GM18873 (cell line): ENCODE measurements around the gene ANGPTL4.

Source experiments
- ATAC-seq: cut with Tn5 transposase; IDR thresholded peaks from one replicate; pipeline ENCODE4 v1.9.1; 2021; ENCODE audit warnings: mild to moderate bottlenecking, moderate library complexity, moderate number of reproducible peaks; ENCODE audit not compliant: unreplicated experiment, low FRiP score

The ANGPTL4 gene

DNA sequence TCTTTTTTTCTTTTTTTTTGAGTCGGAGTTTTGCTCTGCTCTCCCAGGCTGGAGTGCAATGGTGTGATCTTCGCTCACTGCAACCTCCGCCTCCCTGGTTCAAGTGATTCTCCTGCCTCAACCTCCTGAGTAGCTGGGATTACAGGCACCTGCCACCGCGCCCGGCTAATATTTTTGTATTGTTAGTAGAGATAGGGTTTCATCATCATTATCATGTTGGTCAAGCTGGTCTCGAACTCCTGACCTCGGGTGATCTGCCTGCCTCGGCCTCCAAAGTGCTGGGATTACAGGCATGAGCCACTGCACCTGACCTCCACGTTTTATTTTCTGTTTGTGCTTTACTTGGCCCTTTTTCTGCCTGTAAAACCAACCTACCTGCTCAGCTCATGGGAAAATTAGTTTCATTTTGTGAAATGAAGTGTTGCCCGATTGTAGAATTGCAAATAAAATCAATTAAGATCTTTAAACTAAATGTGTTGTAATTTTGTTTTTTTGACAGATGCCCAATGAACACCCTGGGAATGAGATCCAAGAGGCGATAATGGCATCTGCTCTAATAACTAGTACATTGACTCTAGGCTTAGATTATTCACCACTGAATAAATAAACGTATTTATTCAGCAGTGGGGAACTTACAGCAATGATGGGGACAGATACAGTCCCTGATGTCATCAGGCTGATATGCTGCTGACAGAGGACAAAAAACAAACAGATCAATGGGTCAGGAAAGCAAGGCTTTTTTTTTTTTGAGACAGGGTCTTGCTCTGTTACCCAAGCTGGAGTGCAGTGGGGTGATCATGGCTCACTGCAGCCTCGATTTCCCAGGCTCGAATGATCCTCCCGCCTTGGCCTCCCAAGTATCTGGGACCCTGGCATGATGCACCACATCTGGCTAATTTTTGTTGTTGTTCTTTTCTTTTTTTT, 24.0 kb downstream of the ANGPTL4 start:
- no peak for ATAC-seq

DNA sequence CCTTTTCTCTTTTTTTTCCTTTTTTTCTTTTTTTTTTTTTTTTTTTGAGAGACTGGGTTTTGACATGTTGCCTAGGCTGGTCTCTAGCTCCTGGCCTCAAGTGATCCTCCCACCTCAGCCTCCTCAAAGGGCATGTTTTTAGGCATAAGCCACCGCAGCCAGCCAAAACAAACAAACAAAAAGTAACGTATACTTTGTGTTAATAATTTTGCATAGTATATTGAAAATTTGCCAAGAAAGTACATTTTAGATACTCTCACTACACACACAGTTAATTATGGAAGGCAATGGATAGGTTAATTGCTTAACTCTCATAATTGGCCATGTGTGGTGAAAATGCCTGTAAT, 24.6 kb downstream of the ANGPTL4 start:
- ATAC-seq: no peak

DNA sequence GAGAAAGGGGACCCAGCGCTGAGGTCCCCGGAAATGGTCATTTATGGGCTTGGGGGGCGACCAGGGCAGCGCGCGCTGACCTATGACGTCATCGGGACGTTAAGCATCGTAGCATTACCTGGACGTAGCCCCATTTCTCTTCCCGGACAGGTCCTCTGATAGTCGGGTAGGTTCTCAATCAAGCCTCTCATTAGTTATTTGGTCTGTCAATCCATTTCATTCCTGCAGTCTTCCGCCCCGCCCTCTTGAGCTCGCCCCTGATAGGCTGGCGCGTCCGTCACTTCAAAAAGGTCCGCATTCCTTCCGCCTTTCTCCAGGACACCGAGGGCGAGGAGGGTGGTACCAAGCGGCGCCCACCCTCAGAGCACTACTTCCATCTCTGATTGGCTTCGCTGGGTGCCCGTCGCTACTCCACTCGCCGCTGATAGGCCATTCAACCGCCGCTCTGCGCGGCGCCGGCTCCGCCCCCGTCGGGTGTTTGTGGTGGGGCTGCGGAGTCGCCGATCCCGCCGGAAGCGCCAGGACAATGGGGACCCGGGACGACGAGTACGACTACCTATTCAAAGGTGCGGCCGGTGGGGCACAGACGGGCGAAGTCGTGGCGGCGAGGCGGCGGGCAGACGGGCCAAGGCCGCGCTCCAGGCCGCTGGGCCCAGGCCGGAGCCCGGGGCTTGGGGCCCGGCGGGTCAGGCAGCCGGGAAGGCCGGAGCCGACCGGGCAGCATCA, 26.1 kb downstream of the ANGPTL4 start, which contains the start of gene RAB11B:
Gene RAB11B (plus strand): TSS at position 470 of the 726 bp plus-strand sequence. CDS start 57 bp downstream, at position 527.
- ATAC-seq: peak; percentile 89

DNA sequence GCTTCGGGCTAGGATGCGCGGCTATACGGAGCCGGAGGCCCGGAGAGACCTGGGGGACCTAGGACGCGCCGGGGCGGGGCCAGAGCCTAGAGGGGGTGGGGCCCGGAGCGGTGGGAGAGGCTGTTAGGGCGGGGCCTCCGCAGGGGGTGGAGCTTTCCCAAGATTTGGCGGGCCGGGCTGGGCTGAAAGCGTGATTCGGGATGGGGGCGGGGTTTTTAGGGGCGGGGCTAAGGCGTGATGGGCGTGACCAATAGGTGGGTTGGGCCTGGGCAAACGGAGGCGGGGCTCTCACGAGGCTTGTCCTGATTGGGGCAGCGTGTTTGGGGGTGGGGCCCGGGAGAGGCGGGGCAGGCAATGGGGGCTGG, 26.6 kb downstream of the ANGPTL4 start:
- peak; percentile 20 for ATAC-seq

DNA sequence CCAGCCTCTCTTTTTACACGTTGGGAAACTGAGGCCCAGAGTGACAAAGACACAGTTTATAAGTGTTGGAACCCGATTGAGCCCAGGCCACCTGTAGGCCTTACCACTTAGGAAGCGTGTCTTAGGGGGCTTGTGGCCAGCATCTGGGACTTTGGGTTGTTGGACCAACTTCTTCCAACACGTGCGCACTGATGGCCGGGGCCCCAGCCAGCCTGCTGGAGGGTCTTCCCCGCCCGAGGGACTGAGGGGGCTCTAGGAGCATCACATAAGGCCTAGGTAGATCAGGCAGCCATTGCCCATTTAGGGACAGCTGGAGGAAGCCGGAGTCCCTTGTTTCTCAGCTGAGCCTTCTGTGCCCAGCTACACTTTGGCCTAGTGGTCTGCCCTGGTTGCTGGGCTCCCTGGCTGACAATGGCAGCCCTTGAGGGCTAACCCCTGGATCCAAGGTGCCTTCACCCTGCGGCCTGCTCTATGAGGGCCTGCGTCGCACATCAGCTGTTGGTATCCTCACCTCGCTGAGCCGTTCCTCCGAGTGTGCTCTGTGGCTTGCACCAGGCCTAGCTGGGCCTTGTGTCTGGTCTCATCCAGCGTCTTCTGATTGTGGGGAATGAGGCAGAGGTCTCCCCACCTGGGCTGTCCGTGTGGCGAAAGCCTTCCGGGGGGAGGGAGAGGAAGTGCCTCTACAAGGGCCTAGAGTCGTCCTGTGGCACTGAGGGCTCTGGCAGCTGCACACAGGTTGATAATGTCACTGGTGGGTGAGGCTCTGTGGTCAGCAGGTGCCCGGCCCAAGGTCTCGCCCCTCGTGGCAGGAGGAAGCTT, 27.5 kb downstream of the ANGPTL4 start:
- no peak for ATAC-seq

DNA sequence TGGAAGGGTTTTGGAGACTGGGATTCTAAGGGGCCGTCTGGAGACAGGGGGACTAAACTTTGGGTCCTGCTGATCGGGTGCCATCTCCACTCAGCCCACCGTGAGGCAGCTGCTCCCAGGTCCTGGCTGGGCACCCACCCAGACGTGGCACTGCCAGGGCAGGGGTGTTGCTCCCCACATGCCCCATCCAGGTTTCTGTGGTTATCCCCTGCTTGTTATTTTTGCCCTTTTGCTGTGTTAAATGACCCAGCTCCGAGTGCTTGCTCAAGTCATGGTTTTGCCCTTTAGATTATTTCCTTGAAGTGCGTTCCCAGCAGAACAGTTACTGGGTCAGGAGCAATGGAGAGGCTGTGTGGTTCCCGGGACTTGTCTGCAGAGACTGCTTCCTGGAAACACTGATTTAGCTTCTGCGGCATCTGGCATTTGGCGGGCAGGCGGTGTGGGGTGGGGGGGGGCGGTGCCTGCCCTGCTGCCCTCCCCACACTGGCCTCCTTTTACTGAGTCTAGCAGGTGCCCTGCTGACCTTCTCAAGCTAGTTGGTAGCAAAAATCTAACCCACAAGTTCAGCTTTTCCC, 28.1 kb downstream of the ANGPTL4 start:
- no peak for ATAC-seq

DNA sequence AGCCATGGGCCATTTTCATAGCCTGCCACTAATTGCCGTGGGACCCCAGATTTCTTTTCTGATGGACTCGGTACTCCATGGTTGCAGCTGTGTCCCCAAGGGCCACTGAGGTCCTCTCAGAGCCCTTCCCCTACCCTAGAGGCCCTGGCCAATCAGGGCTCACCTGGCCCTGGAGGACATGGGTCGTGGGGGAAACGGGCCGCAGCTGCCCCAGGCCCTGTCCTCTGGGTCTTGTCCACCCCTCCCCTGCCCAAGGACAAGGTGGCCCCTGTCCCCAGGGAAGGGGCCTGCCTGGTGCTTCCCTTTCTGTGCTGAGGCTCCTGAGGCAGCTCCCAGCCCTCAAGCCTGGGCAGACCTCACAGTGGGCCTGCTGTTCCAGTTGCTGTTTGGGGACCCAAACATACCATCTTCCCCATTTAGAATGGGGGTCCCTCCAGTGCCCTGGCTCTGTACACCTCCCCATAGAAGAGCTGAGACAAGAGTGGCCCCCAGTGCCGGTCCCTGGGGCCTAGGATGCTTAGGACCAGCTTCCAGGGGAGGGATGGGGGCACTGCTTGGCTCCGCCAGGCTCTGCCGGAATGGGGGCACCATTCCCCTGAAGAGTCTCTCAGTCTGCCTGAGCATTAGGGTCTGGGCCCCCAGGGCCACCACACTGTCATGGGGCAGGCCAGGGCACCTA, 29.4 kb downstream of the ANGPTL4 start:
- no peak for ATAC-seq

DNA sequence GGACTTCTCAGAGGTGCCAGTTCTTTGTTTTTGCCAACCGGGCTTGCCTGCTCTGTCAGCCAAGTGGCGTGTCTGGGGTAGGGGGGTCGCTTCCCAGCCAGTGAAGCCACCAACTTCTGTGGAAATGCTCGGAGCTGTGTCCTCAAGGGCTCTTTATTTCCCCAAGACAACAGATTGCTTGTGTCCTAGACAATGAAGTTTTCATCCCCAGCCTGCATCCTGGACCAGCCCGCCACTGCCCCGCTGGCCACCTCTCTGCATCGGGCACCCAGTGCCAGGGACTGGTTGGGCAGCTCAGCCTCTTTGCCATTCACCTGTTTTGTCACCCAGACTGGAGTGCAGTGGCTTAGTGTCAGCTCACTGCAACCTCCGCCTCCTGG, 29.9 kb downstream of the ANGPTL4 start:
- no peak for ATAC-seq

DNA sequence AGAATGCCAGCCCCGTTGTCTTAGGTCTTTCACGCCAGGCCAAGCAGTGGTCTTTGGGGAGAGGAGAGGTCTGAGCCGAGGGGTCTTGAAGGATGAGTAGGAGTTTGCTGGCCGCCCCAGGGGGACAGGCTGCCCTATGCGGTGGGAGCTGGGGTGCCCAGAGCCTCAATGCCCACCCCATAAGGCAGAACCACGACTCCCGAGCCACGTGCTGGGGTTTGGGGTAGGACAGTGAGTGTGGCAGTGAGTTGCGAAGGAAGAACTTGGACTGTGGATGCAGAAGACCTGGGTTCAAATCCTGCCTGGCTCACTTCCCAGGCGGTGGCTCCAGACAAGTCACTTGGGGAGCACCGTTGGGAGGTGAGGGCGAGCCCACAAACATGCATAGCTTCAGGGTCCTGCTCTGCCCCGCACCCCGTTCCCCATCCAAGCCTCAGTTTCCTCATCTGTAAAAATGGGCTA, 31.7 kb downstream of the ANGPTL4 start:
- no peak for ATAC-seq

DNA sequence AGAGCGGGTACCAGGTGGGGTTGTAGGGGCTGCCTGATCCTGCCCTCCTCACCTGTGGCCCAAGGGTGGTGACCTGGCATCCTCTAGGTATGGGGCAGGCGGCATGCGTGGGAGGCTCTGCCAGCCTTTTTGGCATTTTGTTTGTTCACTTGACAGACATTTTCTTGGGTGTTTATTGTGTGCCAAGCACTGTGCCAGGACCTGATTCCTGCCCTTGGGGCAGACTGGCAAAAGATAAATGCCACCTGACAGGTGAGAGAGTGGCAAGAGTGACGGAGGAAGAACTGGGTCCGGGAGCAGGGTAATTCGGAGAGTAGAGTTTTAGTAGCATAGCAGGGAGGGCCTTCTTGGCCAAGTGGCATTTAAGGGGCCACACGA, 32.2 kb downstream of the ANGPTL4 start:
- ATAC-seq: no peak

DNA sequence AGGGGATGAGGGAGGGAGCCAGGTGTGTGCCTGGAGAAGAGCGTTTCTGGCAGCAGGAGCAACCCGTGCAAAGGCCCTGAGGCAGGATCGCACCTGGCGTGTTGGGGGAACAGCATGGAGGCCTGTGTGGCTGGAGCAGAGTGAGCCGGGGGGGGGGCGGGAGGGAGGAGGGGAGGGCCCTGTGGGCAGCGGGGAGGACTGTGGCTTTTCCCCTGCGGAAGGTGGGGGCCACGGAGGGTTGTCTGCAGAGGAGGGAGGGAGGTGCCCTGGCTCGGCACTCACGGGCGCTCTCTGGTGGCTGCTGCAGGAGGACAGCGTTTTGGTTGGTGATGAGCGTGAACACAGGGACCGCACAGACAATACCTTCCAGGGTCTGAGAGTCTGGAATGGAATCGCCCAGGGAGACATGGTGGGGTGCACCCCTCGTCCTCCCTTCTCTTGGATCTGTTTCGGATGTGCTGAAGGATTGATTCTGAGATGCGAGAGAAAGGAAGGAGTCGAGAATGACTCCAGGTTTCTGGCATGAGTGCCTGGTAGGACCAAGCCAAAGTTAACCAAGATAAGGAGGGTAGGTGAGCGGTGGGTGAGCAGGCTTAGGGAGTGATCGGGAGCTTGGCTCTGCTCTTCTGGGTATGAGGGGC, 32.7 kb downstream of the ANGPTL4 start:
- no peak for ATAC-seq

DNA sequence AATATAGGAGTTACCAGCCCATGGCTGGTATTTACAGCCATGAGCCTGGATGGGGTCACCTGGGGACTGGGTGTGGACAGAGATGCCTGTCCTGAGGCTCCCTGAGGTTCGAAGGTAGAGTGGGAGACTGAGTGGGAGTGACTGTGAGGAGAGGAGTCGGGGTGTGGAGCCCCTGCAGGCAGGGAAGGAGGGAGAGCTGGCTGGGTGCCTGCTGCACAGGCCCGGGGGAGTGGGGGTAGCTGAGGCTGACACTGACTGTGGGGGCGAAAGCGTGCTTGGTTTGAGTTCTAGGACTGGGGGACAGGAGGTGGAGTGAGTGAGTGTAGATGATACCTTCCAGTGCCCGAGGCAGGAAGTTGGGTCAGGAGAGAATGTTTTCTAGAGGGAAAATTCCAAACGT, 33.3 kb downstream of the ANGPTL4 start:
- no peak for ATAC-seq

DNA sequence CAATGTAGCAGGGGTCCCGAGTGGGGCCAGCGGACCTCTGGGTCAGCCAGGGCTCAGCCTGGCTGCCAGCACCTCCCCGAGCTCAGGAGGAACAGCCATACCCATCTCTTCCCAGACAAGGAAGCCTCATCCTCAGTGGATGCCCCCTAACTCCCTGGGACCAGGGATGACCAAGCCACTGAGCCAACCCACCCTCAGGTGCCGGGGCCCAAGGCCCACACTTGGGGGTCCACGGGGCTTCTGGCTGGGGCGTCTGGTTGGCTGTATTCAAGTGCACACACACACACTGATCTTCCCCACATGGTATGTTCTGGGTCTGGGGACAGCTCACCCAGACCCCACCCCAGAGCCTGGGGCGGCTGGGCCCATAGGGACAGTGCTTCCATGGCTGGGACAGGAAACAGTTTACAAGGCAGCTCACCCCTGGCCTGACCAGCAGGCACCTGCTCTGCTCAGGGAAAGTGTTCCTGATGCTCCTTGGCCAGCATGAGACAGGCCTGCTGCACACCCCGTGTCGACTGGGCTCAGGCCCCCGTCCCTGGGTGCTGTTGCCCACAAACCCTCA, 33.9 kb downstream of the ANGPTL4 start:
- ATAC-seq: no peak

DNA sequence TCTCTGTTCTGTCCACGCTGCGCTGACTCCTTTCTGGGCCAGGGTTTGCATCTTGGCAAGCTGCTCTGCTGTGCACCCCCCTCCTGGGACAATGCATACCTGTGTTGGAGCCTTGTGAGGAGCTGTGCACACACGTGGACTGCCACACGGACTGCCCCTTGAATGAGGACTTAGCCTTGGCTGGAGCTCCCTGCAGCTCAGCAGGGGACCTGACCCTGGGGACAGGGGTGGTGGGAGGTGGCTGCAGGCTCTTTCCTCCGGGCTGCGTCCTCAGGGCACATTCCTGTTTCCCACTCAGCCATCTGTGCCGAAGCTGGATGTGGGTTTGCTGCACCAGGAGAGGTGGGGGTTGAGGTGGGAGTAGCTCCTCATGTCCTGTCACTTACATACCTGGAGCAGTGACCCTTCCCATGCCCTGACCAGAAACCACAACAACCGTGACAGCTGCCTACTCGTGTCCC, 34.4 kb downstream of the ANGPTL4 start:
- ATAC-seq: no peak

DNA sequence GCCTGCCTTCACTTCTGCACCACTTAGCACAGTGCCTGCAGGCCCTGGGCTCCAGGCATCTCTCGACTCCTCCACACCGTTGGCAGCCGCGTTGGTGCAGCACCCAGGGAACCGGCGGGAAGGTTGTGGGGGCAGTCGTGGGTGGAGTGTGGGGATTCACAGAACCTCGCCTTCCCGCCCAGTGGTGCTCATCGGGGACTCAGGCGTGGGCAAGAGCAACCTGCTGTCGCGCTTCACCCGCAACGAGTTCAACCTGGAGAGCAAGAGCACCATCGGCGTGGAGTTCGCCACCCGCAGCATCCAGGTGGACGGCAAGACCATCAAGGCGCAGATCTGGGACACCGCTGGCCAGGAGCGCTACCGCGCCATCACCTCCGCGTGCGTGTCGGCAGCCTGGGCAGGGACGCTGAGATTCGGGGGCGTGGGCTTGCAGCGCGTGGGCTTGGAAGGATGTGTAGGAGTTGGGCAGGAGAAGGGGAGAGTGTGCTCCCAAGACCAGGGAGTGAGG, 35.8 kb downstream of the ANGPTL4 start:
- no peak for ATAC-seq

DNA sequence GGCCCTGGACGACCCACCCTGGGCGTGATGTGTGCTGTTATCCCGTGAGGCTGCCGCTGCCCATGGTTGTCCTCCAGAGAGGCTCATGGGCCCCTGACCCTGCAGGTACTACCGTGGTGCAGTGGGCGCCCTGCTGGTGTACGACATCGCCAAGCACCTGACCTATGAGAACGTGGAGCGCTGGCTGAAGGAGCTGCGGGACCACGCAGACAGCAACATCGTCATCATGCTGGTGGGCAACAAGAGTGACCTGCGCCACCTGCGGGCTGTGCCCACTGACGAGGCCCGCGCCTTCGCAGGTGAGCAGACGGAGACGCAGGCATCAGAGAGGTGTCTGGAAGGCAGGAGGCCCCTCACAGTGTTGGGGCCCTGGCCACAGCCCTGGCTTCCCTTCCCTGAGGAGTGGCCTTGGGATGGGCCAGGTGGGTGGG, 38.0 kb downstream of the ANGPTL4 start:
- no peak for ATAC-seq

DNA sequence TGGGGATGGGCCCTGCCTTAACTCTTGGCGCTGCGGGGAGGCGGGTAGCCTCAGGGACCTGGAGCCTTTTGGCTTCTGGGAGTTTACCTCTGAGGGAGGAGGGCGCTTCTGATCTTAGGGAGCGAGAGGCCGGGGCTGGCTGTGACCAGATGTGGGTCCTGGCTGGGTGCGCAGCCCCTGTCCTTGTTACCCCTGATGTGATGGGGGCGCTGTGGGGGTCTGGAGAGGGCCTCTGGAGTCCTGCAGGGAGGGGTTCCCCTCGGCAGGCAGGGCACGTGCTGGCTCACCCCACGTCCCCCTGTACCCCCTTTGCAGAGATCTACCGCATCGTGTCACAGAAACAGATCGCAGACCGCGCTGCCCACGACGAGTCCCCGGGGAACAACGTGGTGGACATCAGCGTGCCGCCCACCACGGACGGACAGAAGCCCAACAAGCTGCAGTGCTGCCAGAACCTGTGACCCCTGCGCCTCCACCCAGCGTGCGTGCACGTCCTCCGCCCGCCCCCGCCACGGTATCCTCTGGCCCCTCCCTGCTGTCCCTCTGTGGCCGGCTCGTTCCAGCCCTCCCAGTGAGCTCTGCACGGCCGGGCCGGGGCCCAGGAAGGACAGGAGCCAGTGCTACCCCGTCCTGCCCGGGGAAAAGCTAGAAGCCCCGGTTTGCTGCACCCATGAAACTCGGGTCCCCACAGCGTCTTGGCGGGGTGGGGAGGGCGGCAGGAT, 39.3 kb downstream of the ANGPTL4 start:
- no peak for ATAC-seq

DNA sequence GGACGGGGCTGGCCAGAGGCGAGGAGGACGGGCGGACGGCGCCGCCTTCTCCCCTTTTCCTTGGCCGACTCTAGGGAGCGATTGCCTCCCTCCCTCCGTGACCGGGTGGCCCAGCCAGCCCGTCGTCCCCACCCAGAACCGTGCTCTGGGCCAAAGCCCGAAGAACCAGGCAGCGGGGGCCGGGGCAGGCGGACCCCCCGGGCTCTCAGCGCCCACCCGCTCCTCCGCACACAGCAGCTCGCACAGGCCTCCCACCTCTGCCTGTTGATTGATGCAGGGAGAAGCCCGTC, 39.8 kb downstream of the ANGPTL4 start:
- ATAC-seq: no peak
